Trophoblast cell (in vitro differentiated cells and primary cell): ENCODE measurements around the gene SAMD8.
"Not testable (repeated sequence)": the region's sequence is repeated elsewhere in the genome, so short reads cannot be mapped to it uniquely, and the experiment has no call there.

Experiments used
- DNase-seq, 2 donors: peaks; one replicate each; pipeline ENCODE4 v3.0.0-alpha.2; 2016
- H2AFZ ChIP-seq: 2 replicates; pipeline ENCODE4 v1.6.1; 2013; ENCODE audit warnings: low read length, moderate library complexity, mild to moderate bottlenecking; ENCODE audit not compliant: insufficient read depth, poor library complexity
- H2AK5ac ChIP-seq: 2 replicates; pipeline ENCODE4 v1.6.1; 2013; ENCODE audit warnings: mild to moderate bottlenecking, low read length
- H2BK120ac ChIP-seq: 2 replicates; pipeline ENCODE4 v1.6.1; 2013; ENCODE audit warnings: low read length, mild to moderate bottlenecking, moderate library complexity; ENCODE audit not compliant: insufficient read depth, poor library complexity
- H2BK12ac ChIP-seq: 2 replicates; pipeline ENCODE4 v1.6.1; 2013; ENCODE audit warnings: mild to moderate bottlenecking, low read length, moderate library complexity
- H2BK5ac ChIP-seq: 2 replicates; pipeline ENCODE4 v1.6.1; 2013; ENCODE audit warnings: low read length, low read depth, moderate library complexity, mild to moderate bottlenecking; ENCODE audit not compliant: poor library complexity
- H3K14ac ChIP-seq: 2 replicates; pipeline ENCODE4 v1.6.1; 2013; ENCODE audit warnings: mild to moderate bottlenecking, low read length
- H3K18ac ChIP-seq: 2 replicates; pipeline ENCODE4 v1.6.1; 2013; ENCODE audit warnings: mild to moderate bottlenecking, low read length
- H3K23ac ChIP-seq: 2 replicates; pipeline ENCODE4 v1.6.1; 2013; ENCODE audit warnings: low read length
- H3K27ac ChIP-seq: 2 replicates; pipeline ENCODE4 v1.5.1; 2013; ENCODE audit warnings: low read depth, mild to moderate bottlenecking, inconsistent platforms, low read length, moderate library complexity
- H3K27me3 ChIP-seq: 2 replicates; pipeline ENCODE4 v1.6.1; 2013; ENCODE audit warnings: inconsistent platforms, mild to moderate bottlenecking, low read length, moderate library complexity; ENCODE audit not compliant: insufficient read depth
- H3K36me3 ChIP-seq, 2 experiments: 1 replicate in 1 of 2; 2 replicates in 1 of 2; pipeline ENCODE4 v1.6.1; 2013; ENCODE audit warnings: low read length in 2 of 2, mild to moderate bottlenecking in 2 of 2, moderate library complexity in 1 of 2; ENCODE audit not compliant: insufficient read depth in 2 of 2, control insufficient read depth in 1 of 2
- H3K4ac ChIP-seq: 2 replicates; pipeline ENCODE4 v1.6.1; 2013; ENCODE audit warnings: low read depth, mild to moderate bottlenecking, low read length, moderate library complexity
- H3K4me1 ChIP-seq, 2 experiments: 1 replicate in 1 of 2; 2 replicates in 1 of 2; pipeline ENCODE4 v1.6.1; 2013; ENCODE audit warnings: low read length in 2 of 2, mild to moderate bottlenecking in 2 of 2, moderate library complexity in 1 of 2; ENCODE audit not compliant: insufficient read depth in 2 of 2, control insufficient read depth in 1 of 2
- H3K4me2 ChIP-seq: 2 replicates; pipeline ENCODE4 v1.6.1; 2013; ENCODE audit warnings: inconsistent platforms, mild to moderate bottlenecking, low read length, moderate library complexity
- H3K4me3 ChIP-seq: 2 replicates; pipeline ENCODE4 v1.5.1; 2013; ENCODE audit warnings: mild to moderate bottlenecking, low read depth, low read length, inconsistent platforms
- H3K79me1 ChIP-seq: one replicate; pipeline ENCODE4 v1.6.1; 2013; ENCODE audit warnings: low read length
- H3K79me2 ChIP-seq: 2 replicates; pipeline ENCODE4 v1.6.1; 2013; ENCODE audit warnings: low read length, mild to moderate bottlenecking; ENCODE audit not compliant: control insufficient read depth, insufficient read depth, poor library complexity
- H3K9ac ChIP-seq: 2 replicates; pipeline ENCODE4 v1.6.1; 2013; ENCODE audit warnings: mild to moderate bottlenecking, low read length
- H3K9me3 ChIP-seq: 2 replicates; pipeline ENCODE4 v1.6.1; 2013; ENCODE audit warnings: low read depth, mild to moderate bottlenecking, control low read depth, inconsistent platforms, low read length; ENCODE audit not compliant: insufficient read depth
- H4K12ac ChIP-seq: 2 replicates; pipeline ENCODE4 v1.6.1; 2013; ENCODE audit warnings: low read depth, mild to moderate bottlenecking, low read length, moderate library complexity
- H4K8ac ChIP-seq: 2 replicates; pipeline ENCODE4 v1.6.1; 2013; ENCODE audit warnings: low read depth, mild to moderate bottlenecking, low read length, moderate library complexity
- H4K91ac ChIP-seq: one replicate; pipeline ENCODE4 v1.6.1; 2013; ENCODE audit warnings: low read depth, mild to moderate bottlenecking, low read length, moderate library complexity
- WGBS: extraction: QIAGEN DNeasy Blood & Tissue Kit; methylation state at CpG from one replicate; pipeline ENCODE4 v1.1.7; 2013; ENCODE audit warnings: missing lambda C conversion rate; ENCODE audit not compliant: insufficient read length, insufficient coverage; ENCODE audit errors: extremely low coverage; 5-methylcytosine and 5-hydroxymethylcytosine counted together

SAMD8 gene

DNA sequence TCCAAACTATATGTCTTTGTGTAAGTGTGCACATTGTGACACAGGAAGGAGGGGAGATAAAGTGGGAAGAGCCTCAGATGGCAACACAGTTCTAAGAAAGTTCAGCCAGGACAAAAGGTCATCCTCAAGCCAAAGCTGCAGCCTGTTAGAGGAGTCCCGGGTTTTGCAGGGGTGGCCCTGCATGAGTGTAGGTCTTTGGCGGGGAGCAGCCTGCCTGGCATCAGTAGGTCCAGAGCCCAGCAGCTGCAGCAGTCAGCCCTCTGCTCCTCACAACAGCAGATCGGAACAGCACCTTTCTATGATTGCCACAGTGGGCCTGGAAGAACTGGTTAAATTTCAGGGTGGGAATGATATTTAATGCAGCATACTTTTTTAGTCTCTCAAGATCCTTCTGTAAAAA lies 85.6 kb downstream of the SAMD8 start:
- Histone ChIP-seq H3K14ac (no peak overlapping the region), H3K18ac (no peak overlapping the region), H2BK12ac (no peak overlapping the region), H3K9me3 (no peaks in the 10 kb centered on the region), H4K8ac (no peak overlapping the region), H3K4me1 (no peaks in the 10 kb centered on the region), H3K27me3 (no peaks in the 10 kb centered on the region), H2AFZ (no peak overlapping the region), H3K4me2 (no peak overlapping the region), H3K23ac (no peak overlapping the region), H3K27ac (no peak overlapping the region), H3K36me3 (no peaks in the 10 kb centered on the region), H3K79me1 (no peaks in the 10 kb centered on the region), H3K9ac (no peak overlapping the region), H2AK5ac (no peak overlapping the region), H3K4ac (no peak overlapping the region), H4K12ac (no peak overlapping the region), H2BK120ac (no peak overlapping the region), H3K4me3 (no peak overlapping the region), H4K91ac (no peak overlapping the region), H2BK5ac (no peak overlapping the region), H3K79me2 (no peaks in the 10 kb centered on the region)
- DNase-seq: no peak
- no CpG with 5 or more reads among the region's 3 CpGs for WGBS

DNA sequence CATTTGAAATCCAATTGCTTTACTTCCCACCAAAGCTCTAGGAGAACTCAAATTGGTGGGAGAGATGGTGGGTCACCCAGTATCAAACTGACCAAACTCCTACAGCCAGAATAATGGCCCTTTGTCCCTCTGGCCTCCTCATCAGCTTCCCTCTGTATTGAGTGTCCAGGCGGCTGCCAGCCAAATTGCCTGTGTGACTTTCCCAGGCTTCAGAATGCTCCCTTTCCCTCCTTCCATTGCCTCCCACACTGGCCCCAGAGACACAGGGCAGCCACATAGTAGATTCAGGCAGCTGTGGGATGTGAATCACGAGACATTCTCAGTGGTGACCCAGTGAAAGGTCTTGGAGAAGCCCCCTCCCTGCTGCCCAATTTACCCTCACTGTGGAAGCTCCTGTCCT lies 86.5 kb downstream of the SAMD8 start:
- Histone ChIP-seq H2BK12ac (no peak overlapping the region), H3K9ac (no peak overlapping the region), H3K27me3 (no peaks in the 10 kb centered on the region), H3K4me2 (no peak overlapping the region), H3K23ac (no peak overlapping the region), H4K91ac (no peak overlapping the region), H4K12ac (no peak overlapping the region), H3K4me3 (no peak overlapping the region), H2BK120ac (no peak overlapping the region), H3K4me1 (no peaks in the 10 kb centered on the region), H3K79me1 (no peaks in the 10 kb centered on the region), H3K36me3 (no peaks in the 10 kb centered on the region), H3K18ac (no peak overlapping the region), H2BK5ac (no peak overlapping the region), H3K79me2 (no peaks in the 10 kb centered on the region), H3K14ac (no peak overlapping the region), H3K27ac (no peak overlapping the region), H4K8ac (no peak overlapping the region), H3K9me3 (no peaks in the 10 kb centered on the region), H3K4ac (no peak overlapping the region), H2AFZ (no peak overlapping the region), H2AK5ac (no peak overlapping the region)
- WGBS: no CpG with 5 or more reads among the region's 2 CpGs
- no peak for DNase-seq

DNA sequence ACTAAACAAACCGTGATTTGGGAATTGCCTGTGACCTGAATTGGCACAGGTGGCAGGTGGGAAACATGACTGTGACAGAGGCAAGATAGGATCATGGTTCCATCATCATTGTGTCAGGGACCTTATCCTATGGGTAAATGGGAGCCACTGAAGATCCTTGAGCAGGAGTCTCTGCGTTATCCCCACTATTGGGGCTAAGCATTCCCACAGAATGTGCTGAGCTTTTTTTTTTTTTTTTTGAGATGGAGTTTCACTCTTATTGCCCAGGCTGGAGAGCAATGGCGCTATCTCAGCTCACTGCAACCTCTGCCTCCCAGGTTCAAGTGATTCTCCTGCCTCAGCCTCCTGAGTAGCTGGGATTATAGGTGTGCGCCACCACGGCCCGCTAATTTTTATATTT lies 88.5 kb downstream of the SAMD8 start:
- H3K36me3 ChIP-seq, H2BK5ac ChIP-seq, H4K12ac ChIP-seq, H3K9me3 ChIP-seq, H3K79me1 ChIP-seq, H2AFZ ChIP-seq, H3K79me2 ChIP-seq, H3K4me2 ChIP-seq, DNase-seq, H3K4me3 ChIP-seq, H2BK120ac ChIP-seq, H3K18ac ChIP-seq, H3K9ac ChIP-seq, H3K23ac ChIP-seq, H3K4me1 ChIP-seq, H3K4ac ChIP-seq, H2BK12ac ChIP-seq, H3K27ac ChIP-seq, H4K91ac ChIP-seq, H3K27me3 ChIP-seq, H3K14ac ChIP-seq, H4K8ac ChIP-seq, H2AK5ac ChIP-seq: not testable (repeated sequence)
- WGBS: no CpG with 5 or more reads among the region's 6 CpGs

DNA sequence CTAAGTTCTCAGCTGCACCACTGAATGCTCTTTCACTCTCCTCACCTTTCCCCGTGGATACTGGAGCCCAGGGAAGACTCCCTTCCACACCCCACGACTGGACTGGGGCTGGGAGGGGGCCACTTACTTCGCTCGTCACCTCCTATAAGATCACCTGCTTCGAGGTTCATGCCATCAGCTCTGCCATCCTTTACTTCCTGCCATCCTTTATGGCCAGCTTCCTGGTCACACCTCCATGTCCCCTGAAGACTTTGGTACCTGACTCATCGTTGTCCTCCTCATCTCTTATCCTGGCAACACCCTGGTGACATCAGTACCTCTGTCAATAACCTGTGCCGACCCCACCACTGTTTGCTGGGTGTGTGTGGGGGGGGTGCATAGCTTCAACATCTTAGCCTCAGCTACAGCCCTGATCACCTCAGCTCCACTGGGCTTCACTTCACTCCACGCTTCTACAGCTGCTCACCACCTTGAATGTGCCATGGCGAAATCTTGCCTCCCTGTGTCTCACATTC lies 90.4 kb downstream of the SAMD8 start:
- Histone ChIP-seq H3K4me1 (no peaks in the 10 kb centered on the region), H3K14ac (no peak overlapping the region), H3K18ac (no peak overlapping the region), H2AFZ (no peak overlapping the region), H3K4me3 (no peak overlapping the region), H4K91ac (no peak overlapping the region), H4K12ac (no peak overlapping the region), H3K27ac (no peak overlapping the region), H4K8ac (no peak overlapping the region), H3K4me2 (no peak overlapping the region), H3K9me3 (no peaks in the 10 kb centered on the region), H3K27me3 (no peaks in the 10 kb centered on the region), H3K23ac (no peak overlapping the region), H3K36me3 (no peaks in the 10 kb centered on the region), H3K79me1 (no peaks in the 10 kb centered on the region), H3K9ac (no peak overlapping the region), H3K79me2 (no peaks in the 10 kb centered on the region), H2BK120ac (no peak overlapping the region), H3K4ac (no peak overlapping the region), H2BK5ac (no peak overlapping the region), H2BK12ac (no peak overlapping the region), H2AK5ac (no peak overlapping the region)
- no CpG with 5 or more reads among the region's 9 CpGs for WGBS
- no peak for DNase-seq
